HepG2 (cell line): ENCODE data around the gene GAL3ST2. TPM values are rescaled to one million over a fixed set of nuclear protein-coding genes. Genes with fewer than 3 reads are reported as not detected.

Experiments
- ETV5 ChIP-seq: IDR thresholded peaks from 2 replicates; pipeline ENCODE4 v1.6.1; 2018; ENCODE audit warnings: missing biosample characterization, missing genetic modification reagents, inconsistent platforms, borderline replicate concordance
- HOXA3 ChIP-seq: sonication (generic); formaldehyde crosslinking; IDR thresholded peaks from 2 replicates; pipeline ENCODE4 v1.5.0; 2020; ENCODE audit warnings: missing genetic modification reagents
- JARID2 ChIP-seq: sonication (generic); formaldehyde crosslinking; IDR thresholded peaks from 2 replicates; pipeline ENCODE4 v1.8.1; 2023; ENCODE audit warnings: missing genetic modification reagents, inconsistent platforms; ENCODE audit not compliant: insufficient replicate concordance
- KDM4B ChIP-seq: sonication (generic); formaldehyde crosslinking; IDR thresholded peaks from 2 replicates; pipeline ENCODE4 v1.4.0; 2020; ENCODE audit warnings: missing genetic modification reagents
- LCORL ChIP-seq, 2 experiments: fragments of 450-650 bp in 1 of 2; sonication (generic) in 1 of 2; formaldehyde crosslinking in 1 of 2; IDR thresholded peaks; 2 replicates each; pipeline versions ENCODE4 v1.5.0 to v1.6.1; 2017 to 2020; ENCODE audit warnings: antibody characterized with exemption in 1 of 2, missing genetic modification reagents in 1 of 2
- NFKBIZ ChIP-seq: IDR thresholded peaks from 2 replicates; pipeline ENCODE4 v1.6.1; 2018; ENCODE audit warnings: missing genetic modification reagents, missing compliant biosample characterization
- RAD21 ChIP-seq: fragments of 450-650 bp; formaldehyde crosslinking; IDR thresholded peaks from 2 replicates; pipeline ENCODE4 v1.5.0; 2020; ENCODE audit warnings: mild to moderate bottlenecking
- RFXANK ChIP-seq: IDR thresholded peaks from 2 replicates; pipeline ENCODE4 v1.6.1; 2016
- TSC22D2 ChIP-seq: sonication (generic); formaldehyde crosslinking; IDR thresholded peaks from 2 replicates; pipeline ENCODE4 v1.5.1; 2020; ENCODE audit warnings: missing genetic modification reagents, mild to moderate bottlenecking, borderline replicate concordance
- U2AF2 ChIP-seq: fragments of 200-400 bp; formaldehyde crosslinking; IDR thresholded peaks from 2 replicates; pipeline ENCODE4 v1.6.1; 2017; ENCODE audit warnings: low read depth, mild to moderate bottlenecking, low read length
- ZNF282 ChIP-seq: fragments of 450-650 bp; IDR thresholded peaks from 2 replicates; pipeline ENCODE4 v1.6.1; 2018; ENCODE audit not compliant: partially characterized antibody
- ZNF441 ChIP-seq: sonication (generic); formaldehyde crosslinking; IDR thresholded peaks from 2 replicates; pipeline ENCODE4 v1.7.0; 2021; ENCODE audit warnings: missing genetic modification reagents, borderline replicate concordance
- ZNF761 ChIP-seq: sonication (generic); formaldehyde crosslinking; conservative IDR thresholded peaks from 2 replicates; pipeline ENCODE4 v1.4.0; 2020; ENCODE audit warnings: mild to moderate bottlenecking, missing genetic modification reagents
- ZSCAN9 ChIP-seq: IDR thresholded peaks from 2 replicates; pipeline ENCODE4 v1.6.1; 2016; ENCODE audit warnings: borderline replicate concordance
- polyA plus RNA-seq, 8 experiments: library from polyadenylated mRNA; depleted of rRNA in 3 of 8; stranded (reverse) in 7 of 8; unstranded in 1 of 8; fragments of >200 nt; fragmentation: Illumina TruSeq in 4 of 8; extraction: Trizol in 4 of 8; gene quantifications; 2 replicates each; pipeline versions ENCODE4 v1.2.1 to v1.2.3, GENCODE V29; 2011 to 2016; ENCODE audit warnings: low read depth in 4 of 8, missing spikeins in 1 of 8, mixed read lengths in 1 of 8; ENCODE audit not compliant: insufficient read depth in 1 of 8
- total RNA-seq, 5 experiments: library from RNA; depleted of rRNA; stranded (reverse); fragments of >200 nt; fragmentation: Illumina TruSeq; extraction: Trizol; gene quantifications; 2 replicates each; pipeline ENCODE4 v1.2.3, GENCODE V29; 2016; ENCODE audit warnings: low read depth in 1 of 5
- TF ChIP-seq, protein P1 (sequence below): sonication (generic); formaldehyde crosslinking; IDR thresholded peaks from 2 replicates; pipeline ENCODE4 v1.4.0; 2020; ENCODE audit warnings: mild to moderate bottlenecking, missing genetic modification reagents, borderline replicate concordance
- TF ChIP-seq, protein P2 (sequence below): sonication (generic); formaldehyde crosslinking; IDR thresholded peaks from 2 replicates; pipeline ENCODE4 v1.8.1; 2023; ENCODE audit warnings: mild to moderate bottlenecking, inconsistent platforms, moderate library complexity, missing genetic modification reagents, borderline replicate concordance
- TF ChIP-seq, protein P3 (sequence below): sonication (generic); formaldehyde crosslinking; IDR thresholded peaks from 2 replicates; pipeline ENCODE4 v1.9.0; 2021; ENCODE audit warnings: missing genetic modification reagents, mild to moderate bottlenecking, borderline replicate concordance
- TF ChIP-seq, protein P4 (sequence below): sonication (generic); formaldehyde crosslinking; IDR thresholded peaks from 2 replicates; pipeline ENCODE4 v1.5.0; 2020; ENCODE audit warnings: mild to moderate bottlenecking, missing genetic modification reagents

The GAL3ST2 gene
- total and polyA plus RNA-seq, 2 of the 13 experiments (the other 11 are each of a cell fraction or from before 2014, with no cell fraction given), result 0.17 to 0.20 TPM

DNA sequence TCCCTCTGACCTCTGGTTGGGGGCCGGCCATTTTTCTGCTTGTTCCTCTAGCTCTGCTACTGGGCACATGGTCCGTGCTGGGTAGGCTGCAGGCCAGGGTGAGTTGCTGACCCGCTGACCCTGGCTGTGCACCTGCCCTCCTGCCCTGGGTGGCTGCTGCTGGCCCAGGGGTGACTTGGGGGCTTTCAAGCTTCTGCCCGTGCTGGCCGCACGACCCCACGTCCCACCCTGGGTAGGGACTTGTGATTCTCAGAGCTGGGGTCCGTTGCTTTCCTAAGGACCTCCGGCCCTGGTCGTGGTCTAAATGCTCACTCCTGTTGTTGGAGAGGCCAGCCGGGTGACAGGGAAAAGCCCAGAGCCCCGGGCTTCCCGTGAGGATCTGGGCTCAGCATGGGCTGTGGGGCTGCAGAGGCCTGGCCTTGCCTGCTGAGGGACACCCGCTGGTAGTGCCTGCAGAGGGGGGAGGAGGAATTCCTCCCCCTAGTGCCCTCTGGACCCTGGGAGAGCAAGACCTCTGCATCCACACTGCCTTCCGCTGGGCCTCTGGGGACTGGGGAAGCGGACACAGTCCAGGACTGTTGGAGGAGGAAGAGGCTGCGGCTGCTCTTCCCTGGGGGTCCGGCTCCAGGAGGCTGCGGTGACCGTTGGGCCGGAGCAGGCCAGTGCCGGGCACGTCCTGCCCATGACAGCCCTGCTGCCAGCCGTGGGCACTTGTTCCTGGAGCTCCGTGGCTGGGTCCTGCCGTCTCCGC is 6.3 kb upstream of the GAL3ST2 start (continued):
- TF ChIP-seq LCORL (IDR thresholded peaks at IDR 0.05) (no peak), LCORL (CRISPR knock-in tag; IDR thresholded peaks at IDR 0.05) (peak; percentile 98), U2AF2 (0 out of 2 replicates have a peak, but pooled peaks have one; percentile 13), ZNF761 (CRISPR knock-in tag) (0 out of 2 replicates have a peak, but pooled peaks have one; percentile 17), ZNF282 (no peak), RAD21 (peak; percentile 75), ETV5 (peak; percentile 98), HOXA3 (CRISPR knock-in tag) (peak; percentile 92), RFXANK (CRISPR knock-in tag) (peak; percentile 94), TSC22D2 (CRISPR knock-in tag) (peak; percentile 79; the same call in 1 of the 2 replicates), ZSCAN9 (CRISPR knock-in tag) (peak; percentile 90), NFKBIZ (peak; percentile 90), JARID2 (CRISPR knock-in tag) (peak; percentile 69), ZNF441 (CRISPR knock-in tag) (peak; percentile 94; the same call in 1 of the 2 replicates), KDM4B (CRISPR knock-in tag) (peak; percentile 98)
- TF ChIP-seq, protein P1, sequence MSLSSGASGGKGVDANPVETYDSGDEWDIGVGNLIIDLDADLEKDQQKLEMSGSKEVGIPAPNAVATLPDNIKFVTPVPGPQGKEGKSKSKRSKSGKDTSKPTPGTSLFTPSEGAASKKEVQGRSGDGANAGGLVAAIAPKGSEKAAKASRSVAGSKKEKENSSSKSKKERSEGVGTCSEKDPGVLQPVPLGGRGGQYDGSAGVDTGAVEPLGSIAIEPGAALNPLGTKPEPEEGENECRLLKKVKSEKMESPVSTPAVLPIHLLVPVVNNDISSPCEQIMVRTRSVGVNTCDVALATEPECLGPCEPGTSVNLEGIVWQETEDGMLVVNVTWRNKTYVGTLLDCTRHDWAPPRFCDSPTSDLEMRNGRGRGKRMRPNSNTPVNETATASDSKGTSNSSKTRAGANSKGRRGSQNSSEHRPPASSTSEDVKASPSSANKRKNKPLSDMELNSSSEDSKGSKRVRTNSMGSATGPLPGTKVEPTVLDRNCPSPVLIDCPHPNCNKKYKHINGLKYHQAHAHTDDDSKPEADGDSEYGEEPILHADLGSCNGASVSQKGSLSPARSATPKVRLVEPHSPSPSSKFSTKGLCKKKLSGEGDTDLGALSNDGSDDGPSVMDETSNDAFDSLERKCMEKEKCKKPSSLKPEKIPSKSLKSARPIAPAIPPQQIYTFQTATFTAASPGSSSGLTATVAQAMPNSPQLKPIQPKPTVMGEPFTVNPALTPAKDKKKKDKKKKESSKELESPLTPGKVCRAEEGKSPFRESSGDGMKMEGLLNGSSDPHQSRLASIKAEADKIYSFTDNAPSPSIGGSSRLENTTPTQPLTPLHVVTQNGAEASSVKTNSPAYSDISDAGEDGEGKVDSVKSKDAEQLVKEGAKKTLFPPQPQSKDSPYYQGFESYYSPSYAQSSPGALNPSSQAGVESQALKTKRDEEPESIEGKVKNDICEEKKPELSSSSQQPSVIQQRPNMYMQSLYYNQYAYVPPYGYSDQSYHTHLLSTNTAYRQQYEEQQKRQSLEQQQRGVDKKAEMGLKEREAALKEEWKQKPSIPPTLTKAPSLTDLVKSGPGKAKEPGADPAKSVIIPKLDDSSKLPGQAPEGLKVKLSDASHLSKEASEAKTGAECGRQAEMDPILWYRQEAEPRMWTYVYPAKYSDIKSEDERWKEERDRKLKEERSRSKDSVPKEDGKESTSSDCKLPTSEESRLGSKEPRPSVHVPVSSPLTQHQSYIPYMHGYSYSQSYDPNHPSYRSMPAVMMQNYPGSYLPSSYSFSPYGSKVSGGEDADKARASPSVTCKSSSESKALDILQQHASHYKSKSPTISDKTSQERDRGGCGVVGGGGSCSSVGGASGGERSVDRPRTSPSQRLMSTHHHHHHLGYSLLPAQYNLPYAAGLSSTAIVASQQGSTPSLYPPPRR (CRISPR knock-in tag), result peak; percentile 62; the same call in 1 of the 2 replicates
- TF ChIP-seq, protein P2, sequence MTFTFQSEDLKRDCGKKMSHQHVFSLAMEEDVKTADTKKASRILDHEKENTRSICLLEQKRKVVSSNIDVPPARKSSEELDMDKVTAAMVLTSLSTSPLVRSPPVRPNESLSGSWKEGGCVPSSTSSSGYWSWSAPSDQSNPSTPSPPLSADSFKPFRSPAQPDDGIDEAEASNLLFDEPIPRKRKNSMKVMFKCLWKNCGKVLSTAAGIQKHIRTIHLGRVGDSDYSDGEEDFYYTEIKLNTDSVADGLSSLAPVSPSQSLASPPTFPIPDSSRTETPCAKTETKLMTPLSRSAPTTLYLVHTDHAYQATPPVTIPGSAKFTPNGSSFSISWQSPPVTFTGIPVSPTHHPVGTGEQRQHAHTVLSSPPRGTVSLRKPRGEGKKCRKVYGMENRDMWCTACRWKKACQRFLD (CRISPR knock-in tag), result no peak
- TF ChIP-seq, protein P3, sequence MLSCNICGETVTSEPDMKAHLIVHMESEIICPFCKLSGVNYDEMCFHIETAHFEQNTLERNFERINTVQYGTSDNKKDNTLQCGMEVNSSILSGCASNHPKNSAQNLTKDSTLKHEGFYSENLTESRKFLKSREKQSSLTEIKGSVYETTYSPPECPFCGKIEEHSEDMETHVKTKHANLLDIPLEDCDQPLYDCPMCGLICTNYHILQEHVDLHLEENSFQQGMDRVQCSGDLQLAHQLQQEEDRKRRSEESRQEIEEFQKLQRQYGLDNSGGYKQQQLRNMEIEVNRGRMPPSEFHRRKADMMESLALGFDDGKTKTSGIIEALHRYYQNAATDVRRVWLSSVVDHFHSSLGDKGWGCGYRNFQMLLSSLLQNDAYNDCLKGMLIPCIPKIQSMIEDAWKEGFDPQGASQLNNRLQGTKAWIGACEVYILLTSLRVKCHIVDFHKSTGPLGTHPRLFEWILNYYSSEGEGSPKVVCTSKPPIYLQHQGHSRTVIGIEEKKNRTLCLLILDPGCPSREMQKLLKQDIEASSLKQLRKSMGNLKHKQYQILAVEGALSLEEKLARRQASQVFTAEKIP, result no peak
- TF ChIP-seq, protein P4, sequence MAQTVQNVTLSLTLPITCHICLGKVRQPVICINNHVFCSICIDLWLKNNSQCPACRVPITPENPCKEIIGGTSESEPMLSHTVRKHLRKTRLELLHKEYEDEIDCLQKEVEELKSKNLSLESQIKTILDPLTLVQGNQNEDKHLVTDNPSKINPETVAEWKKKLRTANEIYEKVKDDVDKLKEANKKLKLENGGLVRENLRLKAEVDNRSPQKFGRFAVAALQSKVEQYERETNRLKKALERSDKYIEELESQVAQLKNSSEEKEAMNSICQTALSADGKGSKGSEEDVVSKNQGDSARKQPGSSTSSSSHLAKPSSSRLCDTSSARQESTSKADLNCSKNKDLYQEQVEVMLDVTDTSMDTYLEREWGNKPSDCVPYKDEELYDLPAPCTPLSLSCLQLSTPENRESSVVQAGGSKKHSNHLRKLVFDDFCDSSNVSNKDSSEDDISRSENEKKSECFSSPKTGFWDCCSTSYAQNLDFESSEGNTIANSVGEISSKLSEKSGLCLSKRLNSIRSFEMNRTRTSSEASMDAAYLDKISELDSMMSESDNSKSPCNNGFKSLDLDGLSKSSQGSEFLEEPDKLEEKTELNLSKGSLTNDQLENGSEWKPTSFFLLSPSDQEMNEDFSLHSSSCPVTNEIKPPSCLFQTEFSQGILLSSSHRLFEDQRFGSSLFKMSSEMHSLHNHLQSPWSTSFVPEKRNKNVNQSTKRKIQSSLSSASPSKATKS, result no peak
